HG02938 (cell line): ENCODE results near the gene CDKL5.

Experiments used
- ATAC-seq: cut with Tn5 transposase; IDR thresholded peaks from one replicate; pipeline ENCODE4 v1.9.1; 2021; ENCODE audit warnings: mild to moderate bottlenecking, moderate library complexity; ENCODE audit not compliant: unreplicated experiment

The CDKL5 gene

GRCh38 chrX:18455384-18455783, 30.0 kb downstream of the CDKL5 start:
- no peak for ATAC-seq

- ATAC-seq = no peak
These were observed 31.6 kb downstream of the CDKL5 start for GRCh38 chrX:18457000-18457399.

- no peak for ATAC-seq
These were observed 36.0 kb downstream of the CDKL5 start for GRCh38 chrX:18461431-18461830.

GRCh38 chrX:18464499-18464898, 39.1 kb downstream of the CDKL5 start:
- no peak for ATAC-seq

- no peak for ATAC-seq
These were observed 39.6 kb downstream of the CDKL5 start for GRCh38 chrX:18465051-18465450.

- ATAC-seq = no peak
These were observed 43.2 kb downstream of the CDKL5 start for GRCh38 chrX:18468599-18468998.

- no peak for ATAC-seq
These were observed 45.9 kb downstream of the CDKL5 start for GRCh38 chrX:18471296-18471695.

- no peak for ATAC-seq
These were observed 65.6 kb downstream of the CDKL5 start for GRCh38 chrX:18490806-18491555.

GRCh38 chrX:18491587-18492340, 66.4 kb downstream of the CDKL5 start:
- ATAC-seq = no peak

- ATAC-seq = no peak
These were observed 109.5 kb downstream of the CDKL5 start for GRCh38 chrX:18534949-18535348.

GRCh38 chrX:18537068-18537467, 111.7 kb downstream of the CDKL5 start:
- no peak for ATAC-seq

- ATAC-seq = no peak
These were observed 112.1 kb downstream of the CDKL5 start for GRCh38 chrX:18537524-18537923.

- ATAC-seq = no peak
These were observed 116.7 kb downstream of the CDKL5 start for GRCh38 chrX:18542131-18542530.

GRCh38 chrX:18542905-18543304, 117.5 kb downstream of the CDKL5 start:
- no peak for ATAC-seq

- ATAC-seq = no peak
These were observed 118.3 kb downstream of the CDKL5 start for GRCh38 chrX:18543738-18544137.

- no peak for ATAC-seq
These were observed 120.4 kb downstream of the CDKL5 start for GRCh38 chrX:18545771-18546170.

GRCh38 chrX:18548996-18549395, 123.6 kb downstream of the CDKL5 start:
- ATAC-seq = no peak

GRCh38 chrX:18549643-18550042, 124.2 kb downstream of the CDKL5 start:
- no peak for ATAC-seq

GRCh38 chrX:18557879-18558278, 132.5 kb downstream of the CDKL5 start:
- ATAC-seq = no peak

GRCh38 chrX:18558799-18559198, 133.4 kb downstream of the CDKL5 start:
- no peak for ATAC-seq

GRCh38 chrX:18561020-18561419, 135.6 kb downstream of the CDKL5 start:
- ATAC-seq = no peak

- ATAC-seq = no peak
These were observed 140.3 kb downstream of the CDKL5 start for GRCh38 chrX:18565727-18566126.
